ENCODE data around the gene PRR29.

- TF ChIP-seq EP300 (IDR thresholded peaks at IDR 0.05; ENCODE audit: borderline replicate concordance) = no peak
- no peak for TF ChIP-seq CEBPB (IDR thresholded peaks at IDR 0.05)
Measured at GRCh38 chr17:63960006-63960405, 38.1 kb upstream of the PRR29 start.
